Glomerular visceral epithelial cell (primary cell): Measurements from ENCODE around the gene CTIF.
"Not testable (repeated sequence)": the region's sequence is repeated elsewhere in the genome, so short reads cannot be mapped to it uniquely, and the experiment has no call there.

Source experiments
- DNase-seq: peaks from one replicate; pipeline ENCODE4 v3.0.0-alpha.2; 2016; ENCODE audit errors: extremely low spot score

Gene CTIF

GRCh38 chr18:48538531-48539405 lies at the start of gene CTIF:
Gene CTIF (plus strand): TSS chr18:48539031. CDS start chr18:48619566, 80,535 bp downstream.
- DNase-seq = peak; percentile 93

- no peak for DNase-seq
These were observed 48.1 kb upstream of the CTIF start for GRCh38 chr18:48490641-48491293.

- no peak for DNase-seq
These were observed 46.0 kb upstream of the CTIF start for GRCh38 chr18:48492880-48493279.

- no peak for DNase-seq
These were observed 45.2 kb upstream of the CTIF start for GRCh38 chr18:48493434-48494230.

- DNase-seq = no peak
These were observed 41.0 kb upstream of the CTIF start for GRCh38 chr18:48497863-48498262.

DNA sequence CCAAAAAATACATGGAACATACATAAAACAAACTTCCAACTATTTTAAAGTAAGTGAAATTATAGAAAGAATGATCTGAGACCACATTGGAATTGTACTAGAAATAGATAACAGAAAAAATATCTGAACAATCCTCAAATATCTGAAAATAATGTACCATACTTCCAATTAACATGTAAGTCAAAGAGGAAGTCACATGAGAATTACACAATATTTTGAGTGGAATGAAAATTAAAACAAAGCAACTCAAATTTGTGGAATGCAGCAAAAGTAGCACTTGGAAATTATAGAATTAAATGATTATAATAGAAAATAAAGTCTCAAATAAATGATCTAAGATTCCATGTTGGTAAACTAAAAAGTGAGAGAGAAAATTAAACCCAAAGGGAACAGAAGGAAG lies 38.3 kb upstream of the CTIF start:
- DNase-seq = no peak

GRCh38 chr18:48502906-48503305 lies 35.9 kb upstream of the CTIF start:
- no peak for DNase-seq

- DNase-seq = no peak
These were observed 34.0 kb upstream of the CTIF start for GRCh38 chr18:48504819-48505218.

- not testable (repeated sequence) for DNase-seq
These were observed 31.8 kb upstream of the CTIF start for GRCh38 chr18:48506983-48507568.

DNA sequence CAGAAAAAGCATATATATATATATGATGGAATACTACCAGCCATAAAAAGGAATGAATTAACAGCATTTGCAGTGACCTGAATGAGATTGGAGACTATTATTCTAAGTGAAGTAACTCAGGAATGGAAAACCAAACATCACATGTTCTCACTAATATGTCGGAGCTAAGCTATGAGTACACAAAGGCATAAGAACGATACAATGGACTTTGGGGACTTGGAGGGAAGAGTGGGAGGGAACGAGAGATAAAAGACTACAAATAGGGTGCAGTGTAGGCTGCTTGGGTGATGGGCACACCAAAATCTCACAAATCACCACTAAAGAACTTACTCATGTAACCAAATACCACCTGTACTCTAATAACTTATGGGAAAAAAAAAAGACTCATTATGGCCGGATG lies 26.3 kb upstream of the CTIF start:
- not testable (repeated sequence) for DNase-seq

DNA sequence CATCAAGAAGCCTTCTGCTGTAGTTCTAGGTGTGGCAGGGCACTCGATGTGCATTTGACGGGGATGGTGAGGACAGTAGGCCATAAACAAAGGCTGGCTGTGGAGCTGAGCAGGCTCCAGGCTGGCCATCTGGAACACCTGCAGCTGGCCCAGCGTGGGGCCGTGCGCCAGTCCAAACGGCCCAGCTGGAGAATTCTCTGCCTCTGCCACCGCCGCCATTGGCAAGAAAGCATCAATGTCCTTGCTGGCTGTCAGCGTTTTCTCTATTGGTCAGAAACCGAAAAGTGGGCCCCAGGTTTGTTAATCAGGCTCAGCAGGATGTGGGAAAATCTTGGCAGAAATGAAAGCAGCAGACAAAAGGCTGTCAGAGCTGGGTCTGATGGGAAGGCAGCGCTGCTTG lies 24.0 kb upstream of the CTIF start:
- DNase-seq = no peak

DNA sequence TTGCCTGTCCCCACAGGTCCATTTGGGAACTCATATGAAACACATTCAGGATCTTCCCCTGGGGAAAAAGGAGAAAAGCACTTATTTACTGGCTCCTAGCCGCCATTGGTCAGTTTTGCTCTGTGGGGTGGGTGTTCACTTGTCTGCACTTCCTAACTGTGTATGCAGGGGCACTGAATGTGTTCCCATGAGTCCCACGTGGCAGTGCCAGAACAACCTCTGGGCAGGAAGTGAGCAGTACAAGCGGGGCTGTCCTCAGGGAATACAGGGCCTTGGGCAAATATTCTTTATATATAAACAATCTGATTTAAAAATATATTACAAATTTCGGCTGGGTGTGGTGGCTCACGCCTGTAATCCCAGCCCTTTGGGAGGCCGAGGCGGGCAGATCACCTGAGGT lies 21.8 kb upstream of the CTIF start:
- DNase-seq = no peak

- no peak for DNase-seq
These were observed 19.3 kb upstream of the CTIF start for GRCh38 chr18:48519431-48520100.

DNA sequence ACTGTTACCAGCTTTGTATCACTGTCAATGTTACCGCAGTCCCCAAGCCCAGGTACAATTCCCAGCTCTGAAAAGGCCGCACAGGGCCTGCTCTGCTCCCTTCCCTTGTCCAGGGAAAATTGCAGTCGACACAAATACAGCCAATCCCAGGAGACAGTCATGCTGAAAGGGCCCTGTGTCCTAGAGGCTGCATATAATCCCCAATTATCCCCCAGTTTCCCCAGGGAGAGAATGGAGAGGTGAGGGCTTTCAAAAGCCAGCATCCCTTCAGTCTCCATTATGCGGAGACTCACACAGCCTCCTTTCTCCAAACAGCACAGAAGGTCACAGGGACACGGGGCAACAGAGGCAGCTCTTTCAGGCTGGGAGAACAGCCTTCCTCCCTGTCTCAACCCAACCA lies 17.1 kb upstream of the CTIF start:
- no peak for DNase-seq

GRCh38 chr18:48525671-48526070 lies 13.2 kb upstream of the CTIF start:
- DNase-seq = no peak

GRCh38 chr18:48527461-48527860 lies 11.4 kb upstream of the CTIF start:
- DNase-seq = no peak

- DNase-seq = no peak
These were observed 10.0 kb upstream of the CTIF start for GRCh38 chr18:48528861-48529260.

GRCh38 chr18:48529796-48530195 lies 9.0 kb upstream of the CTIF start:
- peak; percentile 91 for DNase-seq

- no peak for DNase-seq
These were observed 8.3 kb upstream of the CTIF start for GRCh38 chr18:48530399-48531081.

GRCh38 chr18:48531082-48531403 lies 7.8 kb upstream of the CTIF start:
- no peak for DNase-seq

- no peak for DNase-seq
These were observed 6.9 kb upstream of the CTIF start for GRCh38 chr18:48531908-48532307.
